Spinal cord (tissue), 10 donors: ENCODE results near the gene PRKCA. TPM values are rescaled to one million over a fixed set of nuclear protein-coding genes. Genes with fewer than 3 reads are reported as not detected.

Experiments
- DNase-seq, 6 donors: peaks; one replicate each; pipeline versions ENCODE4 v3.0.0 to v3.0.0-alpha.2; 2013 to 2015; ENCODE audit warnings: low spot score in 6 of 6, low read depth in 4 of 6
- H3K27ac ChIP-seq: one replicate; pipeline ENCODE4 v1.5.1; 2013; ENCODE audit warnings: low read depth, low read length, control low read depth
- H3K27me3 ChIP-seq: one replicate; pipeline ENCODE4 v1.6.1; 2013; ENCODE audit warnings: low read length; ENCODE audit not compliant: control insufficient read depth, insufficient read depth
- H3K36me3 ChIP-seq: one replicate; pipeline ENCODE4 v1.6.1; 2013; ENCODE audit warnings: low read length; ENCODE audit not compliant: control insufficient read depth, insufficient read depth
- H3K4me1 ChIP-seq: one replicate; pipeline ENCODE4 v1.6.1; 2013; ENCODE audit warnings: low read length; ENCODE audit not compliant: control insufficient read depth, insufficient read depth
- H3K4me3 ChIP-seq: one replicate; pipeline ENCODE4 v1.5.1; 2013; ENCODE audit warnings: low read depth, low read length, control low read depth
- H3K9me3 ChIP-seq: one replicate; pipeline ENCODE4 v1.6.1; 2013; ENCODE audit warnings: low read length; ENCODE audit not compliant: control insufficient read depth, insufficient read depth
- WGBS: methylation state at CpG from one replicate; pipeline ENCODE4 v1.1.5; 2013; ENCODE audit warnings: missing lambda C conversion rate; ENCODE audit not compliant: insufficient coverage; 5-methylcytosine and 5-hydroxymethylcytosine counted together
- polyA plus RNA-seq, 2 donors: library from polyadenylated mRNA; unstranded; fragments of 120-200 nt; gene quantifications; one replicate each; pipeline ENCODE4 v1.2.1, GENCODE V29; 2013; ENCODE audit not compliant: insufficient read length in 2 of 2
- total RNA-seq, 2 donors: library from RNA; depleted of rRNA in 1 of 2; stranded (reverse); fragments of 120-200 nt in 1 of 2; fragments of >200 nt in 1 of 2; gene quantifications; one replicate each; pipeline versions ENCODE4 v1.2.3 to v1.2.4, GENCODE V29; 2013 to 2014
- donor health status: healthy.

Gene PRKCA
- total and polyA plus RNA-seq, 4 donors: 42.4 to 51.3 (median 48.2) TPM

DNA sequence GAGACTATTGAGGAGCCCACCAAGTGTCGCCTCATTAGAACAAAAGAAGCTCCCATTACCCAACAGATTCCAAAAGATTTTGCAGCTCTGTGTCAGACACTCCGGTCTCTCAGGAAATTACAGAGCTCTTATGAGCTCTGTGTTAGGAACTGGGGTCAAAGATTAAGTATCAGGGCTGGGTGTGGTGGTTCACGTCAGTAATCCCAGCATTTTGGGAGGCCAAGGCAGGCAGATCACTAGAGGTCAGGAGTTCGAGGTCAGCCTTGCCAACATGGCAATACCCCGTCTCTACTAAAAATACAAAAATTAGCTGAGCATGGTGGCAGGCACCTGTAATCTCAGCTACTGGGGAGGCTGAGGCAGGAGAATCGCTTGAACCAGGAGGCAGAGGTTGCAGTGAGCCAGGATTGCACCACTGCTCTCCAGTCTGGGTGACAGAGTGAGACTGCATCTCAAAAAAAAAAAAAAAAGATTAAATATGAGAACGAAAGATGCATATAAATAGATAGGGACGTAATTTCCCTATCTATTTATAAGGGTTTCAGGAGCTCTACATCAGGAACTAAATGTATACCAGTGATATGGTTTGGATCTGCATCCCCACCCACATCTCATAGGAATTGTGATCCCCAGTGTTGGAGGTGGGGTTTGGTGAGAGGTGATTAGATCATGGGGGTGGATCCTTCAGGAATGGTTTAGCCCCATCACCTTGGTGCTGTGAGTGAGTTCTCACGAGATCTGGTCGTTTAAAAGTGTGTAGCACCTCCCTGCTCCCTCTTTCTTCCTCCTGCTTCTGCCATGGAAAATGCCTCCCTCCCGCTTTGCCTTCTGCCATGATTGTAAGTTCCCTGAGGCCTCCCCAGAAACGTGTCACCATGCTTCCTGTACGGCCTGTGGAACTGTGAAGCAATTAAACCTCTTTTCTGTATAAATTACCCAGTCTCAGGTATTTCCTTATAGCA lies 111.4 kb downstream of the PRKCA start:
- H3K4me3 ChIP-seq: no peak overlapping the region
- no peaks in the 10 kb centered on the region for H3K36me3 ChIP-seq
- peaks cover 9% of the 10 kb centered on the region for H3K4me1 ChIP-seq
- H3K27ac ChIP-seq: no peak overlapping the region
- H3K9me3 ChIP-seq: no peaks in the 10 kb centered on the region
- no peaks in the 10 kb centered on the region for H3K27me3 ChIP-seq
- 86% methylated on average over 3 of the region's 13 CpGs for WGBS
- no peak for DNase-seq

- Histone ChIP-seq H3K36me3 (no peaks in the 10 kb centered on the region), H3K27me3 (no peaks in the 10 kb centered on the region), H3K27ac (no peak overlapping the region), H3K4me1 (peaks cover 9% of the 10 kb centered on the region), H3K9me3 (no peaks in the 10 kb centered on the region), H3K4me3 (no peak overlapping the region)
- DNase-seq: no peak
- no CpG with 5 or more reads among the region's 4 CpGs for WGBS
These were observed 112.3 kb downstream of the PRKCA start for GRCh38 chr17:66414561-66415175.

DNA sequence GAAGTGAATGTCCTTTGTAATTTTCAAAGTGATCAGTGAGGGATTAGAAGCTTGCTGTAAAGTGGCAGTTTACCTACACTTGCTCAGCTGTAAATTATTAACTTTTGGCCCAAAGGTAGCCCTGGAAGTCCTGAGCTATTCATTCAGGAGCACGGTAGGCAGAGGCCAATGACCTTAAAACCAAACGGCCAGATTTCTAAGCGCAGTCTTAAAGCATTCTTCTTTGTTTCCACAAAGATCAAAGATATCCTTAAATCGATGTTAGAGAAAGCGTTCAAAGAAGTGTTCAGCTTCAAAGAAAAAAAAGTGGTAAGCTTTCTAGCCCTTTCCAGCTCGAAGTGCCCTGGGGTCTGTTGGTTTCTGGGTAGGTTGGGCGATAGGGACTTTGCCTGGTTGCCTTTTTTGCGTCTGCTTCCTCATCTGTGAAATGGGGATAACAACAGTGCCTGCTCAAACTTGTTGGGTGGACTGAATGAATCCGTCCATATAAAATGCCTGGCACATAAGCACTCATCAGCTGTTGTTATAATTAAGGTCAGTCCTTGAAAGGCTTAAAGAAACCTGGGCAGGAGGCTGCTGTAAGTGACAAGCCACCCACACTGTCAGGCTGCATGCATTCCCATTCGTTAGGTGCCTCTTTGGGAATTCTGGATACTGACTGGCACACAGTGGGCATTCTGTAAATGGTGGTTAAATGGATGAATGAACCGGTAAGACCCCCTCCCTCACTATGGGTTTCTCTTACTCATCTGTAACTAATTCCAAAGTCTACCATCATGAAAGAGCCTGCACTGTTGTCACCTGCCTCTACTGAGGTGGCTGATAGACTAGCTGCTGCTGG lies 113.2 kb downstream of the PRKCA start:
- no peaks in the 10 kb centered on the region for H3K27me3 ChIP-seq
- peaks cover 9% of the 10 kb centered on the region for H3K4me1 ChIP-seq
- H3K27ac ChIP-seq: no peak overlapping the region
- no peaks in the 10 kb centered on the region for H3K9me3 ChIP-seq
- no peak for DNase-seq
- H3K4me3 ChIP-seq: no peak overlapping the region
- H3K36me3 ChIP-seq: no peaks in the 10 kb centered on the region
- 60% methylated on average over 4 of the region's 11 CpGs for WGBS

GRCh38 chr17:66416207-66416940 lies 114.0 kb downstream of the PRKCA start:
- DNase-seq: no peak
- Histone ChIP-seq H3K36me3 (no peaks in the 10 kb centered on the region), H3K4me3 (no peak overlapping the region), H3K4me1 (peaks cover 9% of the 10 kb centered on the region), H3K27ac (no peak overlapping the region), H3K27me3 (no peaks in the 10 kb centered on the region), H3K9me3 (no peaks in the 10 kb centered on the region)
- WGBS: 89% methylated on average over 8 of the region's 12 CpGs

DNA sequence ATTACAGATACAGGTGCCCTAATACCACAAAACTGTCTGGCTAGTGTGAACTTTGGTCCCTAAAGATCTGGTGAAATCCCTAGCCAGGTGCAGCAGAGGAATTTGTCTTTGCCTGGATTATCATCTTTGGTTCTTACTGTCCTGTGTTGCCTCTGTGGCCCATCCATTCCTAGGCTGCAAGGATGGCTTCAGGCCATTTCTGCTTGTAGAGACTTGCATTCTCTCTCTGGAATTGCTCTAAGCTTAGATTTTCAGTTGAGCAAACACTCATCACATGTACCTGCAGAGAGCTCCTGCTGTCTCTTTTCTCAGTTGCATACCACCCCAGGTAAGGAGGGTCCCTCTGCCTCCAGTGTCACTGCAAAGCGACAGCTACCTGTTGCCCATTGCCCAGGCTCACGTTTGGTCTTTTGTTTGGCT lies 114.9 kb downstream of the PRKCA start:
- WGBS: no CpG with 5 or more reads among the region's 2 CpGs
- H3K4me1 ChIP-seq: peaks cover 9% of the 10 kb centered on the region
- no peak overlapping the region for H3K4me3 ChIP-seq
- no peak overlapping the region for H3K27ac ChIP-seq
- H3K27me3 ChIP-seq: no peaks in the 10 kb centered on the region
- no peak for DNase-seq
- H3K36me3 ChIP-seq: no peaks in the 10 kb centered on the region
- H3K9me3 ChIP-seq: no peaks in the 10 kb centered on the region

DNA sequence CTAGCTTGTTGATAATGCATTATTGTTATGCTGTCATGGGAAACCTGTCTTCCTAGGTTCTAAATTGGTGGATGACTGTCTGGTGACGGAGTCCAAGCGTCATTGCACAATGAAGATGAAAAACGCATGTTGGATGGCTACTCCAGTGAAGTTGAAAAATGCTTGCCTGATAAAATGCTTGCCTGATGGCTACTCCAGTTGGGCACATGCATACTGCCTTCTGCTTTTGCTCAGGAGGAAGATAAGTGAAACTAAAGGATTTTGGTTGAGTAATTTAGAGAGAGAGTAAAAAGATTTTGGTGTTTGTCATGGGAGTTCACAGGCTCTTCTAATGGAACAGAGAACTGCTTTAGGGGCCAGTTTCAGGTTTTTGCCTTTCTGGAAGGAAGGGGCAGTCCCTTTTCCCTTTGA lies 118.6 kb downstream of the PRKCA start:
- H3K27ac ChIP-seq: no peak overlapping the region
- WGBS: 27% methylated on average over 3 of the region's 3 CpGs

GRCh38 chr17:66422186-66422585 lies 119.8 kb downstream of the PRKCA start:
- peaks cover 9% of the 10 kb centered on the region for H3K4me1 ChIP-seq
- DNase-seq: no peak
- no peaks in the 10 kb centered on the region for H3K9me3 ChIP-seq
- no peak overlapping the region for H3K4me3 ChIP-seq
- no peak overlapping the region for H3K27ac ChIP-seq
- H3K36me3 ChIP-seq: no peaks in the 10 kb centered on the region
- H3K27me3 ChIP-seq: no peaks in the 10 kb centered on the region
- WGBS: no CpG with 5 or more reads among the region's 2 CpGs

More for the DNA sequence above, 118.6 kb downstream of the PRKCA start:
- Histone ChIP-seq H3K36me3 (no peaks in the 10 kb centered on the region), H3K27me3 (no peaks in the 10 kb centered on the region), H3K4me3 (no peak overlapping the region), H3K4me1 (peaks cover 14% of the 10 kb centered on the region), H3K9me3 (no peaks in the 10 kb centered on the region)
- no peak for DNase-seq

GRCh38 chr17:66423056-66423955 lies 120.9 kb downstream of the PRKCA start:
- 49% methylated on average over 10 of the region's 10 CpGs for WGBS
- peaks cover 9% of the 10 kb centered on the region for H3K4me1 ChIP-seq

More at GRCh38 chr17:66423056-66423955, 120.9 kb downstream of the PRKCA start:
- no peak overlapping the region for H3K4me3 ChIP-seq
- peak in 3 of 6 donors; percentile 44 to 91 (median 65) for DNase-seq
- no peaks in the 10 kb centered on the region for H3K27me3 ChIP-seq
- H3K27ac ChIP-seq: no peak overlapping the region
- no peaks in the 10 kb centered on the region for H3K36me3 ChIP-seq
- H3K9me3 ChIP-seq: no peaks in the 10 kb centered on the region
